Vagina (tissue), 2 donors: ENCODE data around the gene SLC22A31. TPM values are rescaled to one million over a fixed set of nuclear protein-coding genes. Genes with fewer than 3 reads are reported as not detected.

ENCODE experiments used
- DNase-seq, 2 donors: peaks; one replicate each; pipeline ENCODE4 v3.0.0-alpha.2; 2017; ENCODE audit errors: extremely low spot score in 2 of 2
- H3K27ac ChIP-seq: fragments of 200-600 bp; sonication (generic); one replicate; pipeline ENCODE4 v1.5.1; 2019
- H3K27me3 ChIP-seq: fragments of 200-600 bp; sonication (generic); one replicate; pipeline ENCODE4 v1.5.1; 2019
- H3K36me3 ChIP-seq, 2 donors: fragments of 200-600 bp; sonication (generic); one replicate each; pipeline ENCODE4 v1.5.1; 2017 to 2019
- H3K4me1 ChIP-seq: fragments of 200-600 bp; sonication (generic); one replicate; pipeline ENCODE4 v1.5.1; 2019
- H3K4me3 ChIP-seq, 2 donors: fragments of 200-600 bp; sonication (generic); 1 replicate in 1 of 2; 2 replicates in 1 of 2; pipeline ENCODE4 v1.5.1; 2016 to 2019
- H3K9me3 ChIP-seq: fragments of 200-600 bp; sonication (generic); one replicate; pipeline ENCODE4 v1.5.1; 2019
- POLR2A ChIP-seq, 2 donors: fragments of 450-650 bp; IDR thresholded peaks; one replicate each; pipeline ENCODE4 v1.6.1; 2017; ENCODE audit warnings: antibody characterized with exemption in 2 of 2, mild to moderate bottlenecking in 2 of 2, moderate library complexity in 2 of 2
- POLR2AphosphoS5 ChIP-seq, 2 donors: sonication (generic); formaldehyde crosslinking; IDR thresholded peaks; one replicate each; pipeline ENCODE4 v1.9.0; 2017; ENCODE audit warnings: antibody characterized with exemption in 2 of 2, mild to moderate bottlenecking in 2 of 2, low read depth in 1 of 2; ENCODE audit not compliant: insufficient read depth in 1 of 2
- intact Hi-C: fragments of 100-400 bp; cut with DNase I; formaldehyde crosslinking; loops from one replicate; pipeline ENCODE4 v1.15.1; 2023
- total RNA-seq: library from RNA; depleted of rRNA; stranded (reverse); fragments of >200 nt; gene quantifications from one replicate; pipeline ENCODE4 v1.2.3, GENCODE V29; 2016
- TF ChIP-seq, protein P1 (sequence below), 3 experiments: fragments of 450-650 bp in 2 of 3; fragments of 200-600 bp in 1 of 3; sonication (generic) in 1 of 3; IDR thresholded peaks; one replicate each; pipeline ENCODE4 v1.5.1; 2017 to 2019; ENCODE audit warnings: antibody characterized with exemption in 3 of 3, mild to moderate bottlenecking in 2 of 3, moderate library complexity in 2 of 3

SLC22A31 gene
- total RNA-seq, 1 donor from 2014 or later, result not detected

DNA sequence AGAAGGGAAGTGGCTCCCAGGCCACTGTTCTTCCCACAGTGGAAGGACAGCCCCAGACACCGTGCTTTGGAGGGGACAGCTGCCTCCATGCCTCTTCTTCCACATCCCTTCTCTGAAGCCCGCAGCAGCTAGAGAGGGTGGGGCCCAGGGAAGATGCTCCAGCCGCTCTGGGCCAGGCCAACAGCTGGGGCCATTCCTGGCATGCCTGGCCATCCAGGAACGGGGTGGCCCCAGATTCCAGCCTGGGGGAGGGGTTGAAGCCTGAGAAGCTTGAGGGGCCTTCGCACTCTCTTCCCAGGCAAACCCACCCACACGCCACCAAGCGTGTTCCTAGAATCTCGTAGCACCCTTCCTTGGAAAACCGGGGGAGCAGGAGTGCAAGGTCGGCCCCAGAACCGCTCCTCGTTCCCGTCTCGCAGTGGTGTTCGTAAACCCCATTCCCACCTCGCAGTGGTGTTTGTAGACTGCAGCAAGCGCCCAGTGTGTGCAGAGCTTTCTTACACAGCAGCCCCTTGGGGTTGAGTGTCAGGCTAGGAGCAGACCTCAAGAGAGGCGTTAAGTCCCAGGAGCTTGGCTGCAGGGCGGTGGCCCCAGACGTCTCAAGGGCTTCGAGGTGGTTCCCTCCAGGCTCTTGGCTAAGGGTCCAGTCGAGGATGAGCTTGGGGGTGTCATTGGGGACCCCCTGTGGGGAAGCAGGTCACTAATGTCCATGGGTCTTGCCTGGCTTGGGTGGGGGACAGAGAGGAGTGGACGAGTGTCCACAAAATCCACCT, 26.1 kb downstream of the SLC22A31 start:
- intact Hi-C loops, result loop anchor here (5.0 kb wide), 1 partner anchor 227 kb away; no protein-coding TSS in a partner anchor
- DNase-seq, result no peak
- no peak overlapping the region for H3K27ac ChIP-seq
- TF ChIP-seq, protein P1, sequence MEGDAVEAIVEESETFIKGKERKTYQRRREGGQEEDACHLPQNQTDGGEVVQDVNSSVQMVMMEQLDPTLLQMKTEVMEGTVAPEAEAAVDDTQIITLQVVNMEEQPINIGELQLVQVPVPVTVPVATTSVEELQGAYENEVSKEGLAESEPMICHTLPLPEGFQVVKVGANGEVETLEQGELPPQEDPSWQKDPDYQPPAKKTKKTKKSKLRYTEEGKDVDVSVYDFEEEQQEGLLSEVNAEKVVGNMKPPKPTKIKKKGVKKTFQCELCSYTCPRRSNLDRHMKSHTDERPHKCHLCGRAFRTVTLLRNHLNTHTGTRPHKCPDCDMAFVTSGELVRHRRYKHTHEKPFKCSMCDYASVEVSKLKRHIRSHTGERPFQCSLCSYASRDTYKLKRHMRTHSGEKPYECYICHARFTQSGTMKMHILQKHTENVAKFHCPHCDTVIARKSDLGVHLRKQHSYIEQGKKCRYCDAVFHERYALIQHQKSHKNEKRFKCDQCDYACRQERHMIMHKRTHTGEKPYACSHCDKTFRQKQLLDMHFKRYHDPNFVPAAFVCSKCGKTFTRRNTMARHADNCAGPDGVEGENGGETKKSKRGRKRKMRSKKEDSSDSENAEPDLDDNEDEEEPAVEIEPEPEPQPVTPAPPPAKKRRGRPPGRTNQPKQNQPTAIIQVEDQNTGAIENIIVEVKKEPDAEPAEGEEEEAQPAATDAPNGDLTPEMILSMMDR (IDR thresholded peaks at IDR 0.05), result no peak
- TF ChIP-seq POLR2AphosphoS5 (IDR thresholded peaks at IDR 0.05; ENCODE audit: insufficient read depth in 1 of 2, low read depth in 1 of 2), result no peak
- no peak for TF ChIP-seq POLR2A (IDR thresholded peaks at IDR 0.05)
- peaks cover 17% of the 10 kb centered on the region for H3K4me1 ChIP-seq
- no peaks in the 10 kb centered on the region for H3K9me3 ChIP-seq
- H3K27me3 ChIP-seq, result no peaks in the 10 kb centered on the region
- H3K36me3 ChIP-seq, result no peaks in the 10 kb centered on the region
- H3K4me3 ChIP-seq, result no peak overlapping the region

DNA sequence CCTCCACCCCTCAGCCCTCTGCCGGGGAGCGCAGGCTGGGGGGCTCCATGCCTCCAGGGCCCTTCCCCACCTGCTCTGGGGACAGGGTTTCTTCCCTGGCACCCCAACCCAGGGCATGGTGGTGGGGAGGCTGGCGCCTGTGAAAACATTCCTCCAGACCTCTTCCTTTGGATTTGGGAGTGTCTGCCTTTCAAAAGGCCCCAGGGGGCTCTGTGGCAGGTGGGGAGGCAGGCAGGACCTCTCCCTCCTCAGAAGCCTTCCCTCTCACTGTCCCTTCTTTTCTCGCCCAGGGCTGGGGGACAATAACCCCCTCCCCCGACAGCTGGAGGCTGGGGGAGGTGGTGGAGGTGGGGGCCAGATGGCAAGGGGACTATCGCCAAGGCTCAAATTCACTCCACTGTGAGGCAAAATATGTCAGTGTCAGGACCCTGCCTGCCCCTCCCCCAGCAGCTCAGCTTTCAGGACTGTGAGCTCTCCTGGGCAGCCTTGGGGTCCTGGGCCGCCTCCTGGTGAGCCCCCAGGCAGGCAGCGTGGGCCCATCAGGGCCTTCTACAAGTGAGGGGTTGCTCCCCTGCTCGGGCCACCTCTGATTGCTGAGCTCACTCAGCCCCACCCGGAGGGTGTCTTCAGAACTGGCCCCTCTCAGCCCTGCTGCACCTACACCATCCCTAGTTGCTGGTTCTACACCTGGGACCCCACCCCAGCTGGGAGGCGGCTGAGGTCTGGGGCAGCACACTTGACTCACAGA, 27.0 kb downstream of the SLC22A31 start:
- H3K4me3 ChIP-seq, result no peak overlapping the region
- no peaks in the 10 kb centered on the region for H3K9me3 ChIP-seq
- intact Hi-C loops, result loop anchor here (5.0 kb wide), 1 partner anchor 226 kb away; no protein-coding TSS in a partner anchor
- no peaks in the 10 kb centered on the region for H3K27me3 ChIP-seq
- TF ChIP-seq, protein P1 (IDR thresholded peaks at IDR 0.05), result no peak
- no peak for TF ChIP-seq POLR2A (IDR thresholded peaks at IDR 0.05)
- no peak for TF ChIP-seq POLR2AphosphoS5 (IDR thresholded peaks at IDR 0.05; ENCODE audit: insufficient read depth in 1 of 2, low read depth in 1 of 2)
- no peak for DNase-seq
- no peaks in the 10 kb centered on the region for H3K36me3 ChIP-seq
- no peak overlapping the region for H3K27ac ChIP-seq
- H3K4me1 ChIP-seq, result peaks cover 17% of the 10 kb centered on the region

DNA sequence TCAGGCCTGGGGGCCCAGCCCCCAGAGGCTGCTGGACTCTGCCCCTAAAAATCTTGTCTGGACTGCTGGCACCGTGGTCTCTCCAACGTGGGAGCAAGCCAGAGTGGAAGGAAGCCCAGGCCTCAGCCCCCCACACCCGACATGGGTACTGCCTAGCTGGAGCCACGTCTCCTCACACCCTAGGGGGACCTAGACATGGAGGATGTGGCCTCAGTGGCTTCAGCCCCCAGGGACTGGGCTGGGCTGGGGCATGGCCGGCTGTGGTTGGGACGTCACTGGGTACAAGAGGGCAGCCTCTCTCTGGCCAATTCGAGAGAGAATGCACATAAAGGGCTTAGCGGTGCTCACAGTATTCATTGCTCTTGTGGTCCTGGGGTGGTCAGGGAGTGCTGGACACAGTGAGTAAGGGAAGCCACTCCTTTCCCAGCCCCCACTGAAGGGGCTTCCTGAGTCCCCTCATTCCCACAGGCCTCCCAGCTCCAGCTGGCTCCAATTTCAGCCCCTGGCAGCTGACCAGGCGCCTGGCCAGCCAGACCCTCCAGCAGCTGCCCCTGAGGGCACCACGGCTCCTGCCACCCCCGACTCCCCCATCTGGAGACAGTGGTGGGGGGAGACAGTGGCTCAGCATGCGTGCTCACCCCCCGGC, 27.7 kb downstream of the SLC22A31 start:
- TF ChIP-seq, protein P1 (IDR thresholded peaks at IDR 0.05), result no peak
- TF ChIP-seq POLR2AphosphoS5 (IDR thresholded peaks at IDR 0.05; ENCODE audit: insufficient read depth in 1 of 2, low read depth in 1 of 2) (no peak), POLR2A (IDR thresholded peaks at IDR 0.05) (no peak)
- Histone ChIP-seq H3K36me3 (no peaks in the 10 kb centered on the region), H3K27me3 (no peaks in the 10 kb centered on the region), H3K9me3 (no peaks in the 10 kb centered on the region), H3K4me3 (no peak overlapping the region), H3K27ac (no peak overlapping the region), H3K4me1 (peaks cover 18% of the 10 kb centered on the region)
- DNase-seq, result no peak
- intact Hi-C loops, result loop anchor here (5.0 kb wide), 1 partner anchor 225 kb away; no protein-coding TSS in a partner anchor

DNA sequence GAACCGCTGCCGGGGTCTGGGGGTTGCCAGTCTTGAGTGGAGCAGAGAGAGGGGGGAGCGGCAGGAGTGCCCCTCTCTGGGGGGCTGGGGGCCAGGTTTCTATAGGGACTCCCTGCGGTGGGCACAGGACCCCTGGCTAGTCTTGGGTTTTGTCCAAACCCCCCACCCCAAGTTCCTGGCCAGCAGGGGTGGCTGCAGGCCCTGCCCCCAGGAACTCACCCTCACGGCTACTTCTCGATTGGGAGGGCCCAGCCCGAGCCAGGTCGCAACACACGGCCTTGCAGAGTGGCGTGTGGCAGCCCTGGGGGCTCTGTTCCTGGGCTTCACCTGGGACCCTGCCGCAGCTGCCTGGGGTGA, 28.2 kb downstream of the SLC22A31 start:
- no peaks in the 10 kb centered on the region for H3K9me3 ChIP-seq
- H3K4me1 ChIP-seq, result peaks cover 23% of the 10 kb centered on the region
- DNase-seq, result no peak
- intact Hi-C loops, result loop anchor here (5.0 kb wide), 1 partner anchor 225 kb away; no protein-coding TSS in a partner anchor
- H3K27ac ChIP-seq, result no peak overlapping the region
- TF ChIP-seq, protein P1 (IDR thresholded peaks at IDR 0.05), result no peak
- TF ChIP-seq POLR2A (IDR thresholded peaks at IDR 0.05) (no peak), POLR2AphosphoS5 (IDR thresholded peaks at IDR 0.05; ENCODE audit: insufficient read depth in 1 of 2, low read depth in 1 of 2) (no peak)
- H3K36me3 ChIP-seq, result no peaks in the 10 kb centered on the region
- no peaks in the 10 kb centered on the region for H3K27me3 ChIP-seq
- no peak overlapping the region for H3K4me3 ChIP-seq
